HepG2 (cell line): Measurements from ENCODE around the gene CFAP300. TPM values are rescaled to one million over a fixed set of nuclear protein-coding genes. Genes with fewer than 3 reads are reported as not detected.

Experiments used
- CERS6 ChIP-seq: sonication (generic); formaldehyde crosslinking; IDR thresholded peaks from 2 replicates; pipeline ENCODE4 v1.5.0; 2020; ENCODE audit warnings: missing genetic modification reagents
- FOXJ3 ChIP-seq: sonication (generic); formaldehyde crosslinking; IDR thresholded peaks from 2 replicates; pipeline ENCODE4 v1.4.0; 2020; ENCODE audit warnings: missing genetic modification reagents, mild to moderate bottlenecking, borderline replicate concordance
- GABPB1 ChIP-seq: IDR thresholded peaks from 2 replicates; pipeline ENCODE4 v1.6.1; 2016; ENCODE audit warnings: mild to moderate bottlenecking, missing genetic modification reagents, moderate library complexity, missing compliant biosample characterization
- KLF12 ChIP-seq: sonication (generic); formaldehyde crosslinking; IDR thresholded peaks from 2 replicates; pipeline ENCODE4 v1.4.0; 2020; ENCODE audit warnings: missing genetic modification reagents, borderline replicate concordance
- KLF6 ChIP-seq: IDR thresholded peaks from 2 replicates; pipeline ENCODE4 v1.8.0; 2016; ENCODE audit warnings: missing biosample characterization, missing genetic modification reagents
- KMT2B ChIP-seq: IDR thresholded peaks from 2 replicates; pipeline ENCODE4 v1.6.1; 2016; ENCODE audit warnings: missing genetic modification reagents, missing compliant biosample characterization
- NFKBIZ ChIP-seq: IDR thresholded peaks from 2 replicates; pipeline ENCODE4 v1.6.1; 2018; ENCODE audit warnings: missing genetic modification reagents, missing compliant biosample characterization
- RFX1 ChIP-seq: fragments of 450-650 bp; IDR thresholded peaks from 2 replicates; pipeline ENCODE4 v1.6.1; 2017
- SAP130 ChIP-seq: IDR thresholded peaks from 2 replicates; pipeline ENCODE4 v1.6.1; 2016; ENCODE audit warnings: low read depth
- TAF15 ChIP-seq: fragments of 200-400 bp; formaldehyde crosslinking; IDR thresholded peaks from one replicate; pipeline ENCODE4 v1.6.1; 2018; ENCODE audit warnings: mild to moderate bottlenecking, low read depth, low read length; ENCODE audit not compliant: poor library complexity, severe bottlenecking
- TRIM24 ChIP-seq: sonication (generic); formaldehyde crosslinking; IDR thresholded peaks from 2 replicates; pipeline ENCODE4 v1.8.0; 2022; ENCODE audit warnings: mild to moderate bottlenecking, missing genetic modification reagents
- ZBTB8A ChIP-seq: sonication (generic); formaldehyde crosslinking; IDR thresholded peaks from 2 replicates; pipeline ENCODE4 v1.4.0; 2020; ENCODE audit warnings: mild to moderate bottlenecking, low read depth, missing genetic modification reagents, borderline replicate concordance
- ZC3H4 ChIP-seq: sonication (generic); formaldehyde crosslinking; IDR thresholded peaks from 2 replicates; pipeline ENCODE4 v1.4.0; 2020; ENCODE audit warnings: missing genetic modification reagents, borderline replicate concordance
- ZNF263 ChIP-seq: sonication (generic); formaldehyde crosslinking; IDR thresholded peaks from 2 replicates; pipeline ENCODE4 v1.4.0; 2020; ENCODE audit warnings: missing genetic modification reagents
- ZNF282 ChIP-seq: fragments of 450-650 bp; IDR thresholded peaks from 2 replicates; pipeline ENCODE4 v1.6.1; 2018; ENCODE audit not compliant: partially characterized antibody
- ZNF337 ChIP-seq: sonication (generic); formaldehyde crosslinking; IDR thresholded peaks from 2 replicates; pipeline ENCODE4 v1.5.1; 2020; ENCODE audit warnings: missing genetic modification reagents, low read depth, mild to moderate bottlenecking, borderline replicate concordance
- ZNF672 ChIP-seq: sonication (generic); formaldehyde crosslinking; IDR thresholded peaks from 2 replicates; pipeline ENCODE4 v1.8.1; 2022; ENCODE audit warnings: missing genetic modification reagents
- ZNF710 ChIP-seq: sonication (generic); formaldehyde crosslinking; IDR thresholded peaks from 2 replicates; pipeline ENCODE4 v1.5.0; 2020; ENCODE audit warnings: mild to moderate bottlenecking, missing genetic modification reagents, borderline replicate concordance
- ZNF761 ChIP-seq: sonication (generic); formaldehyde crosslinking; conservative IDR thresholded peaks from 2 replicates; pipeline ENCODE4 v1.4.0; 2020; ENCODE audit warnings: mild to moderate bottlenecking, missing genetic modification reagents
- ZSCAN12 ChIP-seq: sonication (generic); formaldehyde crosslinking; IDR thresholded peaks from 2 replicates; pipeline ENCODE4 v1.9.0; 2021; ENCODE audit warnings: mild to moderate bottlenecking, missing genetic modification reagents
- ZSCAN29 ChIP-seq: sonication (generic); formaldehyde crosslinking; conservative IDR thresholded peaks from 2 replicates; pipeline ENCODE4 v1.4.0; 2020; ENCODE audit warnings: mild to moderate bottlenecking, missing genetic modification reagents
- polyA plus RNA-seq, 8 experiments: library from polyadenylated mRNA; depleted of rRNA in 3 of 8; stranded (reverse) in 7 of 8; unstranded in 1 of 8; fragments of >200 nt; fragmentation: Illumina TruSeq in 4 of 8; extraction: Trizol in 4 of 8; gene quantifications; 2 replicates each; pipeline versions ENCODE4 v1.2.1 to v1.2.3, GENCODE V29; 2011 to 2016; ENCODE audit warnings: low read depth in 4 of 8, missing spikeins in 1 of 8, mixed read lengths in 1 of 8; ENCODE audit not compliant: insufficient read depth in 1 of 8
- total RNA-seq, 5 experiments: library from RNA; depleted of rRNA; stranded (reverse); fragments of >200 nt; fragmentation: Illumina TruSeq; extraction: Trizol; gene quantifications; 2 replicates each; pipeline ENCODE4 v1.2.3, GENCODE V29; 2016; ENCODE audit warnings: low read depth in 1 of 5
- TF ChIP-seq, protein P1 (sequence below): sonication (generic); formaldehyde crosslinking; IDR thresholded peaks from 2 replicates; pipeline ENCODE4 v1.8.0; 2022; ENCODE audit warnings: missing genetic modification reagents, mild to moderate bottlenecking, borderline replicate concordance

CFAP300 gene
- total and polyA plus RNA-seq, 2 of the 13 experiments (the other 11 are each of a cell fraction or from before 2014, with no cell fraction given) = not detected

DNA sequence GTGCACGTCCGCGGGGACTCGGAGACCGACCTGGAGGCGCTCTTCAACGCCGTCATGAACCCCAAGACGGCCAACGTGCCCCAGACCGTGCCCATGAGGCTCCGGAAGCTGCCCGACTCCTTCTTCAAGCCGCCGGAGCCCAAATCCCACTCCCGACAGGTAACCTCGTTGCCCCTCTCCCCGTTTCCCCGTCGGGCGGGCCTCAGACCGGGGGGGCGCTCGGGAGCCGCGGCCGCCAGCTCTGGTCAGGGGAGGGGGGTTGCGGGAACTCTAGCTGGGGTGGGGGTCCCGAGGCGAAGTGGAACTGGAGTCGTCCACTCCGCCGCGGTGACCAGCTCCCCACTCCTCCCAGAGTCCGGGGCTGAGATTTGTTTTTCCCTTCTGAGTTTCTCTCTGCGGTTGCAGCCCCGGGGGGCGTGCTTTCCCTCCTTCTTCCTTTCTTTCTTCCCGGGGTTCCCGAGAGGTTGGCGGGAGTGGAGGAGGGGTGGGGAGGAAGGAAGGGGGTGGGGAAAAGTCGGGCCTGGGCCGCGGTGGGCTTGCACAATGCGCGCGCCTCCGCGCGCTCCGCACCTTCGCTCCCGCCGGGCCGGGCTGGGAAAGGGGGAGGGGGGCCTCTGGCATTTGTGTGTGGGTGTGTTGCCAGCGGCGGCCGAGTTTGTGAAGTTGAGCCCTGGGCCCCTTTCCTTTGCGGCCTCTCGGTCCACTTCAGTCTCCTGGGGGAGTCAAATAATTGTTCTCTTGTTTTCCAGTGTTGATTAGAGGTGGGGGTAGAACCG, 64.0 kb downstream of the CFAP300 start (continued):
- TF ChIP-seq KLF6 (CRISPR knock-in tag) = no peak
- TF ChIP-seq KLF12 = peak; percentile 68
- peak; percentile 49; the same call in 1 of the 2 replicates for TF ChIP-seq KMT2B (CRISPR knock-in tag)
- no peak; the same call in none of the 2 replicates for TF ChIP-seq ZNF710 (CRISPR knock-in tag)
- TF ChIP-seq TRIM24 (CRISPR knock-in tag) = 0 out of 2 replicates have a peak, but pooled peaks have one; percentile 13
- TF ChIP-seq ZNF282 = no peak
- TF ChIP-seq ZNF337 = no peak
- peak; percentile 35; the same call in 1 of the 2 replicates for TF ChIP-seq SAP130 (CRISPR knock-in tag)
- TF ChIP-seq ZBTB8A (CRISPR knock-in tag) = no peak
- no peak for TF ChIP-seq ZC3H4 (CRISPR knock-in tag)
- TF ChIP-seq RFX1 = no peak
- no peak for TF ChIP-seq CERS6 (CRISPR knock-in tag)
- TF ChIP-seq ZSCAN29 (CRISPR knock-in tag) = no peak
- no peak for TF ChIP-seq ZSCAN12
- TF ChIP-seq GABPB1 (CRISPR knock-in tag) = peak; percentile 59; the same call in 1 of the 2 replicates
- TF ChIP-seq ZNF761 = 0 out of 2 replicates have a peak, but pooled peaks have one; percentile 29
- no peak; the same call in 1 of the 2 replicates for TF ChIP-seq FOXJ3
- TF ChIP-seq TAF15 = no peak
- peak; percentile 63 for TF ChIP-seq ZNF263
- TF ChIP-seq ZNF672 (CRISPR knock-in tag) = no peak
- TF ChIP-seq NFKBIZ (CRISPR knock-in tag) = no peak
- TF ChIP-seq, protein P1, sequence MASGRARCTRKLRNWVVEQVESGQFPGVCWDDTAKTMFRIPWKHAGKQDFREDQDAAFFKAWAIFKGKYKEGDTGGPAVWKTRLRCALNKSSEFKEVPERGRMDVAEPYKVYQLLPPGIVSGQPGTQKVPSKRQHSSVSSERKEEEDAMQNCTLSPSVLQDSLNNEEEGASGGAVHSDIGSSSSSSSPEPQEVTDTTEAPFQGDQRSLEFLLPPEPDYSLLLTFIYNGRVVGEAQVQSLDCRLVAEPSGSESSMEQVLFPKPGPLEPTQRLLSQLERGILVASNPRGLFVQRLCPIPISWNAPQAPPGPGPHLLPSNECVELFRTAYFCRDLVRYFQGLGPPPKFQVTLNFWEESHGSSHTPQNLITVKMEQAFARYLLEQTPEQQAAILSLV = no peak
- TF ChIP-seq, all 625 proteins: peak for 174
